Fibroblast of the aortic adventitia (primary cell): ENCODE measurements around the gene SUSD2. TPM values are rescaled to one million over a fixed set of nuclear protein-coding genes. Genes with fewer than 3 reads are reported as not detected.
"Not testable (repeated sequence)": the region's sequence is repeated elsewhere in the genome, so short reads cannot be mapped to it uniquely, and the experiment has no call there.

Experiments
- DNase-seq: peaks from one replicate; pipeline ENCODE4 v3.0.0-alpha.2; 2010; ENCODE audit warnings: low read depth
- H3K4me3 ChIP-seq: 2 replicates; pipeline ENCODE4 v1.5.1; 2011; ENCODE audit warnings: low read depth, mild to moderate bottlenecking, control low read depth, low read length, moderate library complexity
- CTCF ChIP-seq: IDR thresholded peaks from 2 replicates; pipeline ENCODE4 v1.5.1; 2011; ENCODE audit warnings: mild to moderate bottlenecking, low read length, control low read depth, inconsistent platforms; ENCODE audit not compliant: insufficient read depth
- total RNA-seq: library from RNA; depleted of rRNA; stranded (reverse); fragments of >200 nt; gene quantifications from 2 replicates; pipeline ENCODE4 v1.2.3, GENCODE V29; 2012; ENCODE audit warnings: low replicate concordance

The SUSD2 gene
- total RNA-seq, 1 donor = 0.99 TPM

DNA sequence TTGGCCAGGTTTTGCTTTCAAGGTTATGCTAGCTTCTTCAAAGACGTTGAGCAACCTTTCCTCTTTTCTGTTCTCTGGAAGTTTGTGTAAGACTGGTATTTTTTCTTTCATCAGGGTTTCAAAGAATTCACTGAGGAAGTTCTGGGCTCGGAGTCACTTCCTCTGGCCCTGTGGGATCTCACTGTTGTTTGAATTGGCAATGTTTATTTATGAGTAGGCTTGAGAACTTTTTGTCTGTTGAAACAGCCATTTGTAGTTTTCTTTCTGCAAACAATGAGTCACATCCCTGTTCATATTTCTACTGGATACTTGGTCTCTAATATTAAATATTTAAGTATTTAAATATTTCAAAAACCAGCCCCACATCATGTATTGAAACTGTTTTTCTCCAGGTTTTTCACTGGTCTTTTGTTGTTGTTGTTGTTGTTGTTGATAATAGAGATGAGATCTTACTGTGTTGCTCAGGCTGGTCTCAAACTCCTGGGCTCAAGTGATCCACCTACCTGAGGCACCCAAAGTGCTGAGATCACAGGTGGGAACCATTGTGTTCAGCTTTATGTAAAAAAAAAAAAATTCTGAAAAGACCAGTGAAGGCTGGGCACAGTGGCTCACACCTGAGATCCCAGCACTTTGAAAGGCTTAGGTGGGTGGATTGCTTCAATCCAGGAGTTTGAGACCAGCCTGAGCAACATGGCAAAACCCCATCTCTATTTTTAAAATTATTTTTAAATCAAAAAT, 26.9 kb downstream of the SUSD2 start:
- peak; percentile 100 for DNase-seq
- no peak overlapping the region for H3K4me3 ChIP-seq
- no peak for TF ChIP-seq CTCF

GRCh38 chr22:24209016-24209415, 27.7 kb downstream of the SUSD2 start:
- no peak for TF ChIP-seq CTCF
- no peak for DNase-seq

DNA sequence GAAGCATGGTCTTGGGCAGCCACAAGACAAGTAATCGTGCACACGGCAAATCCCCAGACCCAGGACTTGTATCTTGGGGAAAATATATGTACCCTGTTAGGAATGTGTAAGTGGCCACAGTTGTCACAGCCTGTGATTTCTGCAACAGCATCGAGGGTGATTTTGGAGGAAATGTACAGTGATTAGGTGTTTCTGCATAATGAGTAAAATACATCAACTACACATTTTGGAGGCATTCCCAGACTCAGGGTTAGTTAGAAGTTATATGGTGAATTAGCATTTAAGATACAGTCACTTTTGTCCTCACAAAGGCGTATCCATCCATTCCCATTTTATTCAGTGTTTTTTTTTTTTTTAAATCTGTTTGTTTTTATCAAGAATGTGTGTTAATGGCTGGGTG, 28.4 kb downstream of the SUSD2 start:
- H3K4me3 ChIP-seq = no peak overlapping the region
- no peak for TF ChIP-seq CTCF
- DNase-seq = no peak

More at GRCh38 chr22:24209016-24209415, 27.7 kb downstream of the SUSD2 start:
- no peak overlapping the region for H3K4me3 ChIP-seq

- not testable (repeated sequence) for H3K4me3 ChIP-seq, DNase-seq
Measured at GRCh38 chr22:24210409-24210808, 29.1 kb downstream of the SUSD2 start.

- H3K4me3 ChIP-seq, DNase-seq: not testable (repeated sequence)
Measured at GRCh38 chr22:24211716-24212115, 30.4 kb downstream of the SUSD2 start.

GRCh38 chr22:24213111-24213510, 31.8 kb downstream of the SUSD2 start:
- DNase-seq, H3K4me3 ChIP-seq: not testable (repeated sequence)

- H3K4me3 ChIP-seq = no peak overlapping the region
- no peak for DNase-seq
- no peak for TF ChIP-seq CTCF
Measured at GRCh38 chr22:24214467-24215285, 33.4 kb downstream of the SUSD2 start.

- no peak overlapping the region for H3K4me3 ChIP-seq
- no peak for DNase-seq
- TF ChIP-seq CTCF = no peak
Measured at GRCh38 chr22:24216541-24217209, 35.4 kb downstream of the SUSD2 start.
